OCI-LY3 (cell line): ENCODE data around the gene UNC5A.
"Not testable (repeated sequence)": the region's sequence is repeated elsewhere in the genome, so short reads cannot be mapped to it uniquely, and the experiment has no call there.

Source experiments
- EZH2phosphoT487 ChIP-seq: fragments of 200-600 bp; shearing (Covaris generic); IDR thresholded peaks from 2 replicates; pipeline ENCODE4 v1.6.1; 2018; ENCODE audit warnings: antibody characterized with exemption, mixed run types, low read depth
- TF ChIP-seq, protein P1 (sequence below): fragments of 200-600, 300-600 bp; sonication (generic); IDR thresholded peaks from 2 replicates; pipeline ENCODE4 v1.5.1; 2014; ENCODE audit warnings: antibody characterized with exemption, low read length, low read depth

DNA sequence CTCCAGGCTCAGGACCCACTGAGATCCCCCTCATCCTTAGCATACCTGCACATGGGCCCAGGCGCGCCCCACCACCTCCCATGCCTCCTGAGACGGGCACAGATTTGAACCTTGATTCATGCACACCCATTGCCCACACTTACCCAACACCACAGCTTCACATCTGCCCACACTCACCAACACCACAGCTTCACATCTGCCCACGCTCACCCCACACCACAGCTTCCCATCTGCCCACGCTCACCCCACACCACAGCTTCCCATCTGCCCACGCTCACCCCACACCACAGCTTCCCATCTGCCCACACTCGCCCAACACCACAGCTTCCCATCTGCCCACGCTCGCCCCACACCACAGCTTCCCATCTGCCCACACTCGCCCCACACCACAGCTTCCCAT is 60.3 kb downstream of the UNC5A start:
- TF ChIP-seq, protein P1, sequence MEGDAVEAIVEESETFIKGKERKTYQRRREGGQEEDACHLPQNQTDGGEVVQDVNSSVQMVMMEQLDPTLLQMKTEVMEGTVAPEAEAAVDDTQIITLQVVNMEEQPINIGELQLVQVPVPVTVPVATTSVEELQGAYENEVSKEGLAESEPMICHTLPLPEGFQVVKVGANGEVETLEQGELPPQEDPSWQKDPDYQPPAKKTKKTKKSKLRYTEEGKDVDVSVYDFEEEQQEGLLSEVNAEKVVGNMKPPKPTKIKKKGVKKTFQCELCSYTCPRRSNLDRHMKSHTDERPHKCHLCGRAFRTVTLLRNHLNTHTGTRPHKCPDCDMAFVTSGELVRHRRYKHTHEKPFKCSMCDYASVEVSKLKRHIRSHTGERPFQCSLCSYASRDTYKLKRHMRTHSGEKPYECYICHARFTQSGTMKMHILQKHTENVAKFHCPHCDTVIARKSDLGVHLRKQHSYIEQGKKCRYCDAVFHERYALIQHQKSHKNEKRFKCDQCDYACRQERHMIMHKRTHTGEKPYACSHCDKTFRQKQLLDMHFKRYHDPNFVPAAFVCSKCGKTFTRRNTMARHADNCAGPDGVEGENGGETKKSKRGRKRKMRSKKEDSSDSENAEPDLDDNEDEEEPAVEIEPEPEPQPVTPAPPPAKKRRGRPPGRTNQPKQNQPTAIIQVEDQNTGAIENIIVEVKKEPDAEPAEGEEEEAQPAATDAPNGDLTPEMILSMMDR: not testable (repeated sequence)
- not testable (repeated sequence) for TF ChIP-seq EZH2phosphoT487
